UCSD-AML1 (cell line): ENCODE results near the gene PLXDC1.

Experiments
- DNase-seq: peaks from one replicate; lab custom pipeline; 2025; ENCODE audit not compliant: unreplicated experiment; lab: John Stamatoyannopoulos, UW

PLXDC1 gene

DNA sequence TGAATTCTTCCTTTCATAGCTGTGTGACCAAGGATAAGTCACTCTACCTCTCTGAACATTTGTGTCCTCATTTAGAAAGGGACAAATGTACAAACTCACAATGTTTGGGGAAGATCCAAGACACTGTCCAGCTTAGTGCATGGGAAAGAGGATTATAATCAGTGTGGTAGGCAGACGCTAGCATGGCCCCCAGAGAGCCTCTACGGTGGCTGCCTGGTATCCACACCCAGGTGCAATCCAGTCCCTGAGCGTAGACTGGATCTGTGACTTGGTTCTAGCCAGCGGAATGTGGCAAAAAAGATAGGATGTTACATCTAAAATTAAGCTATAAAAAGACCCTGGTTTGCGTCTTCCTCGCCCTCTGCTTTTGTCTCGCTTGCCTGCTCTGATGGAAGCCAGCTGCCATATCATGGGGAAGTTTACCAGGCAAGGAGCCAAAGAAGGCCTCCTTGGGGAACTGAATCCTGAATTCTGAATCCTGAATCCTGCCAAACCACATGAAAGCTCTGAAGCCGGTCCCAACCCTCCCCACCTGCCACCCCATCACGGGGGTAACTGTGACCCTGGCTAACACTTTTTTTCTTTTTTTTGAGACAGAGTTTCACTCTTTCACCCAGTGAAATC, 51.7 kb downstream of the PLXDC1 start:
- no peak for DNase-seq

DNA sequence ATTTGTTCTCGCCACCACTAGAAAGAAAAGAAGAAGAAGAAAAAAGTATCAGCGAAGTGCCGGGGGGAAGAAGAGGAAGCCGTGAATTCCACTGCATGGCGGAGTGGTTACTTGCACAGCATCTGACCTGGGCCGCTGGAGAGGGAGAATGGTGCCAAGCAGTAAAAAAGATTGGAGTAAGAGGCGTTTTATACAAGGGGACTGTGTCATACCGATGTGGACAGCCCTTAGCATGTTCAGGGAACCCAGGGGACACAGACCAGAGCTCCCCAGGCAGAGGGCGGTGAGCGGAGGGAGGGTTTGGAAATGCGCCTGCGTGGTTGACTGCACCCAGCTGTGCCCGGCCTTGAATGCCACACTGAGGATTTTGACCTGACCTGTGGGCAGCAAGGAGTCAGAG, 52.8 kb downstream of the PLXDC1 start:
- no peak for DNase-seq

GRCh38 chr17:39097537-39097936, 53.9 kb downstream of the PLXDC1 start:
- DNase-seq = no peak

- no peak for DNase-seq
These were observed 54.3 kb downstream of the PLXDC1 start for GRCh38 chr17:39097150-39097519.

DNA sequence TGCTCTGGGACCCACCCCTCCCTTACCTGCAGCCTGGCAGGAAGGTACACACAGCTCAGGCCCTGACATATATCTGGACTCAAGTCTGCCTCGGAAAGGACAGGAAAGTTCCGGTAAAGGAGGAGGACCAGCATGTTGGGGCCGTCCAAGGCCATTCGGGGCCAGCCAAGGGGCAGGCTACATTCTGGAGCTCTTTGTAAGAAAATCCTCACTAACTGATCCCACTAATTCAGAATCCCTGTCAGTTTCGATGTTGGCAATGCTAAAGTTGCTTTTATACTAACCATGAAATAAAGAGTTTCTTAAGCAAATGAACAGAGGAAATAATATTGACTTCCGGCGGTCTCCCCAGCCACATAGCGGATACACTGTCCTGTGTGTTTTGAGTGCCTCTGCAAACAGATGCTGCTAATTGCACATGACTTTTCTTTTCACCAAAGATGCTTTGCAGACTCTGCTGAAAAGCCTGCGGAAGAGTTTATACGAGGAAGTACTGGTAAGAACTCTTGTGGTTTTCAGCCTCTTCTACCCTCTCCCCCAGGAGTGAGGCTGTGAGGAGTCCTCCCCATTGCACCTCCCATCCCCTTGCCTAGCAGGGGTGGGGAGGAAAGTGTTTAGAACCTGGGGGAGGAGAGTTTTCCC, 54.8 kb downstream of the PLXDC1 start:
- peak; percentile 36 for DNase-seq

DNA sequence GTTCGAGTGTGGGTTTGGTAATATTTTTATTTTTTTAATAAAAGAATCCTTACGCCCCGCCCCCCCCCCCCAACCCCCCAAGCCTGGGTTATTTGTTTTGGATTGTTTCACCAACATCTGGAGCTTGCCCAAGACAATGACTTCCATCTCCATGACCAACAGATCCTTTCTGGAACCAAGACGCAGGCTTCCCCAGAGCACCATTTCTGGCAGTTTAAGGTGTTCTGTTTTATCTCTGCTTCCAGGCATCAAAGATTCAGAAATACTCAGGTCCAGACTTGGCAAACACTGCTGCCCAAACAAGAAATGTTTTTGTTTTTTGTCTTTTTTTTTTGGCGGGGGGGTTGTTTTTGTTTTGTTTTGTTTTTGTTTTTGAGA, 56.1 kb downstream of the PLXDC1 start:
- DNase-seq = no peak

DNA sequence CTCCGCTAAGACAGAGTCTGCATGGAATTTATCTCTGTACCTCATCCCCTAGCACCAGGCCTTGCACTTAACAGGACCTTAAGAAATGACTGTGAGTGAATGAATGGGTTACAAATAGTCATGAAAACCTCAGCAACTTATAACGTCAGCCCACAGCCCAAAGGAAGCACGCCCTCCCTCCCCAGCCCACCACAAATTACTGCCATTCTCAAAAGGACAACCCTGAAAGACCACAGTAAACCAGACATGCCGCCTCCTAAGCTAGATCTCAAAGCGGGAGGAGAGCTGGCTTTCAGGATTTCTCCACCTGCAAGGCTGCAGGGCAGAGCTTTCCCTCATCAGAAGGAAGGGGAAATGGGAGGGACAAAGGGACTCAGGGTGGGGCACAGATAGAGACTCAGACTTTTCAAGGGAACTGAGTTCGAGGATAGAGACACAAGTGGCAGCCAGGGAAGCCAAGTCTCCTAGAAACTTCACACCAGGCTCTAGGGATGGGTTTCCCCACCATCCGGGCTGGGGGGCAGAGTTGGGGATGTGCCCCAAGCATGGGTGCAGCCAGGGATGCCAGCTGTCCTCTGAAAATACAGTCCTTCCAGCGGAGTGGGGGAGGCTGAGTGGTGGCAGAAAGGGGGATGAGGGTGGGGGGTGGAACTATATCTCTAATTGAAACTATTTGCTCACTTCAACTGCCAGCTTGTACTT, 56.7 kb downstream of the PLXDC1 start:
- DNase-seq = no peak

GRCh38 chr17:39092692-39093230, 58.7 kb downstream of the PLXDC1 start:
- DNase-seq = no peak

DNA sequence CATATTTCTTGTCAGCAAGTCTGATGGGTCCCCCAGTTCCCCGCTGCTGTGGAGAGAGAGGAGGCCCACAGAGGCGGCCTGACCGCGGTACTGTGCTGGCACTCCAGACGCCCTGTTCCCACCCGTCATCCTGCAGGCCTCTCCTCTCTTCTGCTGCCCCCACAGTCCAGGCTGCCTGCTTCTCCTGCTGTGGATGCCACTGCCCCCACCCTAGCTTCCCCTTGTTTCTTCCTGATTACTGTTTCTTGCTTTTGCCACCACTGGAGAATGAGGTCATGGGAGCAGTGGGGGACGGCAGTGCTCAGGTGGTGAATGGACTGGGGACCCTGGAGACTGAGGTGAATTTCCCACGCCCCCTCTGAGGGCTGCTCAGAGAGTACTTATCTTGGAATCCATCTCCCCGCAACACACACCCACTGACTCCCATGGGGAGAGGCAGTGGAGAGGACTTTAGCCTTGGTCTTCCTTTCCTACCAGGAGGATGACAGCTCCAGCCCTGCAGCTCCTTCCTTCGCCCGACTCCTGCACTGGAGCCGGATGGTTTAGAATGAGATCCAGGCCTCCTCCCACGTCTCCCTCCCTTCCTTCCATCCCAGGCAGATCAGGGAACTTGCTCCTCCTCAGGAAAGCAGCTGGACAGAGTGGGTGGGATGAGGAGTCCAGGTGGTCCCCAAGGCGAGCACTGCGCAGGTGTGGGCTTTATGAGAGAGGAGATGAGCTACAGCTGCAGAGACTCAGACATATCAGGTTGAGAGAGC, 60.4 kb downstream of the PLXDC1 start:
- no peak for DNase-seq

DNA sequence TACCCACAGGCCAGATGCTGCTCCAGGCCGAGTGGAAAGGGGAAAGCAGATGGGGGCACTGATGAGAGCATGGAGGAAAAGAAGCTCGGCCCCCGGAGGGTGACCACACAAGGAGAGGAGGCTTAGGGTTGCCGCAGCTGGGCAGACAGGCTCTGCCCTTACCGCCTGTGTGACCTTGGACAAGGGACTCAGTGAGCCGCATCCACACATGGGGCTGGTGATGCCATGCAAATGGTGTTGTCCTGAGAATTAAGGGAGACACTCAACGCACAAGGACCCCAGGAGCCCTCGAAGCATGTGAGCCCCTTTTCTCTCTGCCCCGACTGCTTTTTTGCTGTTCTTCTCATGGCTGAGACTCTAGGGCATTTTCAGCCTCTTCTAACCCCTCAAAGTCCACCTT, 61.0 kb downstream of the PLXDC1 start:
- no peak for DNase-seq

- DNase-seq = no peak
These were observed 66.9 kb downstream of the PLXDC1 start for GRCh38 chr17:39084558-39084957.

- no peak for DNase-seq
These were observed 68.2 kb downstream of the PLXDC1 start for GRCh38 chr17:39083270-39083669.

GRCh38 chr17:39082482-39082881, 69.0 kb downstream of the PLXDC1 start:
- DNase-seq = no peak

DNA sequence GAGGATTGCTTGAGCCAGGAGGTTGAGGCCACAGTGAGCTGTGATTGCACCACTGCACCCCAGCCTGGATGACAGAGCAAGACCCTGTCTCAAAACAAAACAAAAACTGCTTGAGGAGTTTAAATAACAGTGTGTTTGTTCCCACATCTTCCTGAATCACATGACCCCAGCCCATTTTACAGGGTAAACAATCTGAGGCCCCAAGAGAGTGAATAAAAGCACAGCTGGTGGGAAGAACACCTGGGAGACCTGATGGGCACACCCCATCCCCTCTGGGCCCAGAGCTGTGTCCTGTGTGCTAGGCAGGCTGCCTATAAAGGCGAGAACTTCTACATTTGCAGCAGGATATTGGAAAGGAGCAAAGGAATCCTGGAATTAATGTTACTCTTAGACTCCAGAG, 69.6 kb downstream of the PLXDC1 start:
- DNase-seq = no peak

GRCh38 chr17:39080421-39081078, 70.9 kb downstream of the PLXDC1 start:
- DNase-seq = no peak

DNA sequence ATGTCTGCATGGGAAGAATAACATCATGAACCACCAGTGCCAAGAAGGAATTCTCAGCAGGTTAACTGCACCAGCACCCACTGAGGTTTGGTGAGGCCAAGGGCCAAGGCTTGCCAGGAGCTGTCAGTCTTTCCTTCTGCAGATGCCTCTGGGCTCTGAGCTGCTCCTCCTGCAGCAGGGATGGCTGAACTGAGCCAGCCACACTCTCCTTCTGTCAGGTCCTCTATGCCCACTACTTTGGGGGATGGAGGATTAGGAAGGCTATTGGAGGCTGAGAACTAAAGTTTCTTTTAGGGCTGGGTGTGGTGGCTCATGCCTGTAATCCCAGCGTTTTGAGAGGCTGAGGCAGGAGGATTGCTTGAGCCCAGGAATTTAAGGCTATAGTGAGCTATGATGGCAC, 71.6 kb downstream of the PLXDC1 start:
- DNase-seq = no peak

GRCh38 chr17:39077866-39078265, 73.6 kb downstream of the PLXDC1 start:
- no peak for DNase-seq

GRCh38 chr17:39077252-39077651, 74.2 kb downstream of the PLXDC1 start:
- no peak for DNase-seq

DNA sequence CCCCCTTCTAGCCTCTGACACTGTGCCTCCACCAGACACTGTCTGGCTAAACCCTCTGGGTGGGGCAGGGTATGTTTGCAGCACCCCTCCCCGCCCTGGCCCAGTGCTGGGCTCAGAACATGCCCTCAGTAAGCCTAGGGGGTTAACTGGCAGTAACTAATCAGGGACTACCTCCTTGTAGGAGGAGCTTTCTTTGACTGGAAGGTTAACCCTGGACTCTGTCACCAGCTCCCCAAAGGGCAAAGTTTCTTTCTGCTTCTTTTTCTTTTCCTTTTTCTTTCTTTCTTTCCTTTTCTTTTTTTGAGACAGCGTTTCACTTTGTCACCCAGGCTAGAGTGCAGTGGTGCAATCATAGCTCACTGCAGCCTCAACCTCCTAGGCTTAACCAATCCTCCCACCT, 76.8 kb downstream of the PLXDC1 start:
- DNase-seq = no peak

DNA sequence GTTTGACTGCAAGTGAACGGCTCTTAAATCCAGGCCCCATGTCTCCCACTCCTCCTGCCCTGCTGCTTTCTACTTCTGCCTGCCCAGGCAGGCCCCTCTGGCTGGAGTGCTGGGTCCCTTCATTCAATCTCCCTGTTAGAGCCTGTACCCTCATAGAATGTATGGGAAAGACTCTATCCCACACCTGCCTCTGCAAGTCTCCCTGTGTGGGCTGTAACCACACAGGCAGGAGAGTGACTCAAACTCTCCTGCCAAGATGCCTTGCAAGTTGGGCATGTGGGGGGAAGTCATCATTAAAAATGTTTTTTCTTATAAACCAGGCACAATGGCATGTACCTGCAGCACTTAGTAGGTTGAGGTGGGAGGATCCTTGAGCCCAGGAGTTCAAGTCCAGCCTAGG, 77.5 kb downstream of the PLXDC1 start:
- no peak for DNase-seq

DNA sequence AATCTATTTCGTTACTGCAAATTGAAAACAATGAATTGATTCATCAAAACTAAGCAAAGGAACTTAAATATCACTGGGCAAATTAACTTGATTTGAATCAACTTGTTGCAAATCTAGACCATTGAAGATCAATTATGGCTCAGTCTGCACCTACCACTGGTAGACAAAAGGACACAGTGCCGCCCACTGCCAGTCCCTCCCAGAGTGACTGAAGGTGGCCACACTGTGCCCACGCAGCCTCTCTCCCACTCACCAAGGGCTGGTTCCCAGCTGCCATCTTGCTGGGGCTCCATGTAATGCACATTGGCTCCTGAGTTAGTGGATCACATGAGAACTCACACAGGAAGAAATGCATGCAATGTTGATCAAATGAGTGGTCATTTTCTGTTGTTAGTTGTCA, 78.1 kb downstream of the PLXDC1 start:
- DNase-seq = no peak
